Stimulated activated CD8-positive, alpha-beta memory T cell treated with anti-CD3 and anti-CD28 coated beads, Interleukin-4, amount 100 ng/mL, for 1 hour (primary cell): Measurements from ENCODE around the gene APBA2.
"Not testable (repeated sequence)": the region's sequence is repeated elsewhere in the genome, so short reads cannot be mapped to it uniquely, and the experiment has no call there.

Experiments used
- DNase-seq, 2 donors: peaks; one replicate each; pipeline ENCODE4 v3.0.0-alpha.2; 2020; ENCODE audit warnings: low read depth in 2 of 2, low spot score in 1 of 2

APBA2 gene

DNA sequence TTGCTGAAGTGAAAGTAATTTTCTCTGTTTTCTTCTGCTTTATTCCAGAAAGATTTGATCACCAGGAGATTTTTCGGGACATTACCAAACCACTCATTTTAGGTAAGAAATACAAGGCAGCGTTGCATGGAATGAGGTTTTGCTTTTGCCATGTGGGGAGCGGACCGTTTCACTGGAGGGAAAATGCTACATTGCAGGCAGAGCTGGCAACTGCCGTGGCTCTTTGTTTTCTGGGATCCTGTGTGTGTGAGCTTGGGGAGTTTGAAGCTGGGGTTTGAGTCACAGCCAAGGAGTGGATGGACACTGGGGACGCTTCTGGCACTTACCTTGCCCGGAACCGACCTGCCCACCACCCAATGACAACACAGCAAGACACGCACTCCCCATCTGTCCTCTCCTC lies 109.9 kb downstream of the APBA2 start:
- no peak for DNase-seq

DNA sequence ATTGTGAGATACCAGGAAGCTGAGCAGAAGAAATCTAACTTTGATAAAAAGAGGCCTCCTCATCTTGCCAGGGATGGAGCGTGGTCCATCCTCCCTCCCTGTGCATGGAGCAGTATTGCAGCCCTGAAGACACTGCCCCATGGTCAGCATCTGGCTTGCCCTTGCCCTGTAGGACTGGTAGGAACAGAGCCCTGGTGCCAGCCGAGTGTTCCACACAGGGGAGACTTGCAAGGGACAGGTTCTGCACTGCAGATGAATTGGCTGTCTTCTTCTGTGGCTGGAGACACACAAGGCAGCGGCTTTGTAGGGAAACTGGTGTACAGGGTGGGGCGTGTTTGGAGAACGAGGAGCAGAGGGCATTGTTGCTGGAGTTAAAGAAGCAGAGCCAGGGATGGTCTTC lies 110.5 kb downstream of the APBA2 start:
- no peak for DNase-seq

DNA sequence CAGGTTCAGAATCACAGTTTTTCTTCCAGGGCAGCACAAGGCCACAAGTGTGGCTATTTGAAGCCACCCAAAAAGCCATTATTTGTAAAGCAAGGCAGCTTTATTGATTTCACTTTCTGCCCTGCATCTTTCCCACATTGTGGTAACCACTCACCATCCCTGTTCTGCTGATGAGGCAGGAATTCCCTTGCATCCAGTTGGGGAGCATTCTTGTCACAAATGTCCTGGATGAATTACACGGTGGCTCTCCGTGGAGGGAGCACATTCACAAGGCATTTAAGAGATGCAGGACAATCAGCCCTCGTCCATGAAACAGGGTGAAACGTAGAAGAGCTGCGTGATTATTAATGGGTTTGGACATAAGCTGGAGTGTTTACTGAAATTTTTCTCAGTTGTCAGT lies 111.2 kb downstream of the APBA2 start:
- DNase-seq: no peak

DNA sequence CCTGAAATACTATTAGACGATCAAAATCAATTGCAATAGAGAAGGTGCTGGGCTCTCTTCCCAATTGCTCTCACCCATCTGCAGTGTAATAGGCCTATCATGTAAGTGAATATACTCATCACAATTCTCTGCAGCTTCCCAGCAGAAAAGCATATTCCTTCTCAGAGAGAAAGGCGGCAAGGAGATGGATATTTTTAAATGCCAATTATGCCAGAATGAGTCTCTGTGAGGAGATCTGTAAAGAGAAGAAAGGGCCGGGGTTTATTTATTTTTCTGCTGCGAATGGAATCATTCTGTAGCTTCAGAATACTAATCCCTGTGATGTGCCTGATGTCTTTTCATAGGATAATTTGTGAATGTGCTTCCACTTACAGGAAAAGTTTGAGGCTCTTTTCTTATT lies 112.0 kb downstream of the APBA2 start:
- no peak for DNase-seq

DNA sequence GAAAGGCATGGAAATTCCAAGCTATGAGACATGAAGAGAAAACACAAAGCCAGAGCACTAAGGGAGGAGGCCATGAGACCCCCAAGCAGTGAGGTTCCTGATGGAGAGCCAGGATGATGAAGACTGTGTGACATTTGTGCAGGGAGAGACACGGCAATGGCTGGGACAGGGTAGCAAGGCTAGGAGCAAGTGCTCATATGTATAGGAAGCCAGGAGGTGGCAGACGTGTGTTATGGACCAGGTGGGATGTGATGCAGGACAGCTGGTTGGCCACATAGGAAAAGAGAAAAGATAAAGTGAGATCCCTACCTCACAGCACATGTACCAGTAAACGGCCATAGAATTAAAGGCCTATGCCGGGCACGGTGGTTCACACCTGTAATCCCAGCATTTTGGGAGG lies 112.7 kb downstream of the APBA2 start:
- DNase-seq: no peak

DNA sequence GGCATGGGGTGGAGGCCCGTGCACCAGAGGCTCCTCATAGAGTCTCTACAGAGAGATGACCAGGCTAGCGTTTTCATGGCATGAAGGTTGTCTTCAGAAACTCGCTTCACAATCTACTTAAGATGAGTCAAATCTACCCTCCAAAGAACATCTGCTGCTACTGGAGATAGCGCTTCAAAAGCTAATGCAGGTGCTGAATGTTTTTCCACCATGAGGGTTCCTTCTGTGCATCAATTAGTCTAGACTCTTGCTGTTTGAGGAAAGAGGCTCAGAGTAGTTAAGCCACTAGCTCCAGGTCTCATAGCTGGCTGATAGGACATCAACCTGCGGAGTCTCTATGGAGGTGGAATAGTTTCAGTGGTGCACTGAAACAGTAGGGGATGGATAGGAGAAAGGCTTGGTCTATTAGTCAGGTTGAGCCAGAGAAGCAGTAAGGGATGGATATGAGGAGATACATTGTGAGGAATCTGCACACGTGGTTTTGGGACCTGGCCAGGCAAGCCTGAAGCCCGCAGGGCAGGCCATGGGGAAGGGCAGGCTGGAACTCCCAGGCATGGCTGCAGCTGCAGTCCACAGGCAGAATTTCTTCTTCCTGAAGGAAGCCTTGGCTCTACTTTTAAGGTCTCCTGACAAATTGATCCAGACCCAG lies 117.5 kb downstream of the APBA2 start:
- no peak for DNase-seq

DNA sequence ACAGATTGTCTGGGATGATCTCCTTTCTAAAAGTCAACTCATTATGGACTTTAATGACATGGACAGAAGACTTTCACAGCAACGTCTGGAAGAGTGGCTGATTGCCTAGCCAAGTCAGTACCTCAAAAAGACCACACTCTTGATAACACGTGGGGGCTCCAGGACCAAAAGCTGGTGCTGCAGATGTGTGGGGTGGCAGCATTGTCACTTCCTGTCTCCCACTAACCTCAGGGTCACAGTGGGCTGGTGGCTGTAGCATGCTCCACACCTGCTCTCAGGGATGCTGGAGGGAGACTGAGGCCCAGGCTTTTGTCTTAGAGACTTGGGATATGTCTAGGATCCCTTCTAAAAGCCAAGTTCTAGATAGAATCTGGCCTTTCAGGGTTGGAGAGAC lies 118.1 kb downstream of the APBA2 start:
- DNase-seq: no peak

DNA sequence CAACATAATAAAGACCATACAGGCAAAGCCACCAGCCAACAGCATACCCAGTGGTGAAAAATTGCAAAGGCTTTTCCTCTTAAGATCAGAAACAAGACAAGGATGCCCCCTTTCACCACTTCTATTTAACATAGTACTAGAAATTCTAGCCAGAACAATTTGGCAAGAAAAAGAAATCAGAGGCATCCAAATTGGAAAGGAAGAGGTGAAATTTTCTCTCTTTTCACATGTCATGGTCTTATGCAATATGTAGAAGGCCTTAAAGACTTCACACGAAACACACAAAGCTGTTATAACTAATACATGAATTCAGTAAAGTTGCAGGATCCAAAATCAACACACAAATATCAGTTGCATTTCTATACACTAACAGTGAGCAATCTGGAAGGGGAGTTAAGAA lies 120.2 kb downstream of the APBA2 start:
- no peak for DNase-seq

DNA sequence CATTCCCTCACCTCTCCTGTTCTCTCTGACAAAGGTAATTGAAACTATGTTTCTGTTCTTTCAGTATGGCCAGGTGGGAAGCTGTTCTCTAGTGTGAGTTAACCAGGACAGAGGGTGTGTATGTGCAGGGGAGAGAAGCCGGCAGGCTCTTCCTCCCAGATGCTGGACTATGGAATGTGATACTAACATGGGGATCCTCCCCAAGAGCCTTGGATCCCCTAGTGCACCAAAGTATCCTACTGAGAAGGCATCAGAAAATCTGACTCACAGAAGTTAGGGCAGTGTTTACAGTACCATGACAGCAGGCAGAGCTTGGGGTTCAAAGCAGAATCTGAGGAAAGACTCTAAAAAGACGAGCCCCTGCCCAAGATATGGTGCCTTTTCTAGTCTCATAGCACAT lies 123.1 kb downstream of the APBA2 start:
- no peak for DNase-seq

DNA sequence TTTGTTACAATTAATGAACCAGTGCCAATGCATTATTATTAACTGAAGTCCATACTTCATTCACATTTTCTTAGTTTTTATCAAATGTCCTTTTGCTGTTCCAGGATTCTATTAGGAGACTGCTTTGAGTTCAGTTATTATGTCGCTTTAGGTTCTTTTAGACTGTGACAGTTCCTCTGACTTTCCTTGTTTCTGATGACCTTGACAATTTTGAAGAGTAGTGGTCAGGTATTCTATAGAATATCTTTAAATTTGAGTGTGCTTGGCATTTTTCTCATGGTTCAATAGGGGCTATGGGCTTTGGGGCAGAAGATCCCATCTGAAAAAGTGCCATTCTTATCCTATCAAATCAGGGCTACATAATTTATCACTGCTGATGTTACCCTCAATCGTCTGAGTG lies 126.3 kb downstream of the APBA2 start:
- no peak for DNase-seq

DNA sequence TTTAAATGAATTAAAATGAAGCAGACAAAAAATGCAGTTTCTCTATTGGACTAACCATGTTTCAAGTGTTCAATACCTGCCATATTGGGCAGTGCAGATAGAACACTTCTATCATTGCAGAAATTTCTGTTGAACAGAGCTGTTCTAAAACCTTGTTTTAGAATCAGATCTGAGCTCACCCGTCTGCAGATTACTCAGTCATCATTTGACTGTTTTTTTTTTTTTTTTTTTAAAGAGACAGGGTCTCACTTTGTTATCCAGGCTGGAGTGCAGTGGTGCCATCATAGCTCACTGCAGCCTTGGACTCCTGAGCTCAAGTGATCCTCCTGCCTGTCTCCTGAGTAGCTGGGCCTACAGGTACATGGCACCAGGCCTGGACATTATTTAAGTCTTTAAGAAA lies 128.7 kb downstream of the APBA2 start:
- no peak for DNase-seq

DNA sequence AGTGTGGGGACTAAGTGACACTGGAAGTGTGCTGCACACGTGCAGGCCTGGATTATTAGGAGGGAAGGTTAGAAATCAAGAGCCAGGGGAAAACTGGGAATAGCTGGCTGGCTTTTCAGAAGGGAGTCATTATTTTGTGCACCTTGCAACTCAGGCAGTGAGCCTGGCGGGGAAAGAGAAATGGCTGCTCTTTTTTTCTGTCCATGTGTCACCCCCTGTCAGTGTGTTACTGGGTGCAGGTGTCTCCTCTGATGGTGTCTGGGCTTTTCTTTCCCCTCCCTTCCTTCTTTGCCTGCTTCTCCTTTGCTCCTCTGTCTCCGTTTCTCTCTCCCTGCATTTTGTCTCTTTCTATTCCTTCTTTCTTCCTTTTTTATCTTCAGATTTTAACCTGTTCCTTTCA lies 130.7 kb downstream of the APBA2 start:
- no peak for DNase-seq

DNA sequence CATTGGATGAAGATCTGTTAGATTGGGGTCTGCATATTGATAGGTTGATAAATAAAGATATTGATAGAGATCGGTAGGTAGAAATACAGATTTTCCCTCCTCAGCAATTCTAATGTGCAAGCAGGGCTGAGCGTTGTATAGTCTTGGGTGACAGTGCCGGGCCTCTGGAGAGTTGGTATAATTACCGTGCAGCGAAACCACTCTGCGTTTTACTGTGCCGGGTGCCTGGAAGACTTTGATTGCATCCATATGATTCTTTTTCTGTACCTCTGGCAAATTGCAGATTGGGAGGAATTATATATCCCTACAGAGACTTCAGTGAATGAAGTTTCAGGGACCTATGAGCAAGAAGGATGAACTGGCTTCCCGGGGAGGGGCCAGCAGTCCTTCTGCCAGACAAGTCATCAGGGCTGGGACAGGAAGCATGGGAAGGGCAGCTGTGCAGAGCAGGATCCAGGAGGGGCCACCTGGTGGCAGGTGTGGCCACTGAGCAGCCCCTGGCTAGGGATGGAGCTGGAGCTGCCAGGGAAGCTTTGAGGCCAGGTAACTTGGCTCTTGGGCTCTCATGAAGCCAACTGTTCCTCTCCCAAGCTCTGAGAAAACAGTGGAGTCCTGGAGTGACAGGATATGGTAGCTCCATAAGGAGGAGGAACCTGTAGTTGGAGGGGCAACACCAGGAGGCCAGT lies 132.5 kb downstream of the APBA2 start:
- no peak for DNase-seq

DNA sequence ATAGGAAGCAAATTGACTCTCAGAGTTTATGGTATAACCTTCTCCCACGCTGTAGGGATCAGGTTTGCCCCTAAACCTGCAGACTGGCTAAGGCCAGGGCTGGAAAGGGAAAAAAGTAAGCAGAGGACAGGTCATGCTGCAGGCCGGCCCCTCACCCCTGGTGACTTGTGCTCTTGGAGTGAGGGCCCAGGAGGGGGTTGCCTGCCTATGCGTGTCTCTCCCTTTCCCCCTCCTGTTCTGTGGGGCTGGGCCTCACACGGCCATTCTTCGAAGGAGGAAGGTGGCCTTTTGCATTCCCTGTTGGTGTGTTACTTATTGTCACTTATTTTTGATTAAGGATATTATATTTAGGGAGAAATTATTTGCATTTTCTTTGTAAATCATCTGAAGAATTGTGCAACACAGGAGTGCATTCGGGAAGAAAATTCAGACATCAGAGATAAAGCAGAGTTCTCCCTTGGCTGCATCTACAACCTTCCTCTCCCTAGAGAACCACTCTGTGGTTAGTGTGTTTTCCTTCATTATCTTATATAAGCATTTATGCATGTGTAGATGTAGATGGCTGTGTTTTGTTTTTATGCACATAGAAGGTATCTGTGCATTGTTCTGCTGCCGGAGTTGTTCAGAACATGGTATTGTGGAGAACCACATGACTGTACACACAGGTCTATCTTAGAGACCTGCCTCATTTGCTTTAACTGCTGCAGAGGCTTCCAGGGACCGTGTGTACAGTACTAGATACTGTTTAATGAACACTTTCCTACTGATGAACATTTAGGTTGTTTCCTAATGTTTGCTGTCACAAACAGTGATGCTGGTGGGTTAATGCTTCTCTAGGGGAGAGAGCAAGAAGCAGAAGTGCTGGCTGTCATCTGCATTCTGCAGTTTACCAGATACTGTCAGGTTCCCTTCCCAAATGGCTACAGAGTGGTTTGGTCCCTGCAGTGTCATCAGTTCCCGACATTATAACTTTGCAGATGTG lies 133.5 kb downstream of the APBA2 start:
- no peak for DNase-seq

DNA sequence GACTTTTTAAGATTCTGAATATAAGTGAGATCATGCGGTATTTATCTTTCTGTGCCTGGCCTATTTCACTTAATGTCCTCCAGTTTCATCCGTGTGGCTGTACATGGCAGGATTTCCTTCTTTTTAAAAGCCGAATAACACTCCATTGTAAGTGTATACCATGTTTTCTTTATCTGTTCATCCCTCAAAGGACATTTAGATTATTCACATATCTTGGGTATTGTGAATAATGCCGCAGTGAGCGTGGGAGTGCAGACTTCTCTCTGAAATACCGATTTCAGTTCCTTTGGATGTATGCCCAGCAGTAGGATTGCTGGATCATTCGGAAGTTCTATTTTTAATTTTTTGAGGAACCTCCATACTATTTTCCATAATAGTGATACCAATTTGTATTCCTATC lies 136.1 kb downstream of the APBA2 start:
- no peak for DNase-seq

DNA sequence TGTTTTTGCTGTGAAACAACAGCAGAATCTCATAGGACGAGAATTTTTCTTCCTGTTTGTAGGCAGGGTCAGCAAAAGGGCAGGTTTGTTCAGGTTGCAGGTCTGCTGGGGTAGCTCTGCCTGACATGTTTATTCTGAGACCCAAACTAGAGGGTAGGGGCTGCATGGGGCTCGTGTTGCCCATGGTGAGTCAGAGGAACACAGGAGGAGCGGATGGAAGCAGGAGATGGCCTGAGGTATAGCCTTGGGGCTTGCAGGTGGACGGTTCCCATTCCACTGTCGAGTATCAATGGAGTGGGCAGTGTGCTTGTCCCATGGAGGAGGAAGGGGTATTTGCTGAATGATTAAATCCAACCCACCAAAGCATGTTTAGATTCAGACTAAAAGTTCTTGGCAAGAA lies 138.9 kb downstream of the APBA2 start:
- DNase-seq: no peak

DNA sequence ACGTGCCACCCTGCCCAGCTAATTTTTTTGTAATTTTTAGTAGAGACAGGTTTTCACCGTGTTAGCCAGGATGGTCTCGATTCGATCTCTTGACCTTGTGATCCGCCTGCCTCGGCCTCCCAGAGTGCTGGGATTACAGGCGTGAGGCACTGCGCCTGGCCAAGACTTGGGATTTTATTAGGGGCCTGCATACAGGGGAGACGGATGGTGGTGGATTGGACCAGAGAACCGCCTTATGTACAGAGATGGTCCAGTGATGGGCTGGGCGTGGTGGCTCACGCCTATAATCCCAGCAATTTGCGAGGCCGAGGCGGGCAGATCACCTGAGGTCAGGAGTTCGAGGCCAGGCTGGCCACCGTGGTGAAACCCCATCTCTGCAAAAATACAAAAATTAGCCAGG lies 139.6 kb downstream of the APBA2 start:
- not testable (repeated sequence) for DNase-seq

DNA sequence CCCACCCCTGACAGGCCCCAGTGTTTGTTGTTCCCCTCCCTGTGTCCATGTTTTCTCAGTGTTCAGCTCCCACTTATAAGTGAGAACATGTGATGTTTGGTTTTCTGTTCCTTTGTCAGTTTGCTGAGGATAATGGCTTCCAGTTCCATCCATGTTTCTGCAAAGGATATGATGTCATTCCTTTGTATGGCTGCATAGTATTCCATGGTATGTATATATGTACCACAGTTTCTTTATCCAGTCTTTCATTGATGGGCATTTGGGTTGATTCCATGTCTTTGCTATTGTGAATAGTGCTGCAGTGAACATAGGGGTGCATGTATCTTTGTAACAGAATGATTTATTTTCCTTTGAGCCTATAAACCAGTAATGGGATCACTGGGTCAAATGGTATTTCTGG lies 142.4 kb downstream of the APBA2 start:
- not testable (repeated sequence) for DNase-seq

DNA sequence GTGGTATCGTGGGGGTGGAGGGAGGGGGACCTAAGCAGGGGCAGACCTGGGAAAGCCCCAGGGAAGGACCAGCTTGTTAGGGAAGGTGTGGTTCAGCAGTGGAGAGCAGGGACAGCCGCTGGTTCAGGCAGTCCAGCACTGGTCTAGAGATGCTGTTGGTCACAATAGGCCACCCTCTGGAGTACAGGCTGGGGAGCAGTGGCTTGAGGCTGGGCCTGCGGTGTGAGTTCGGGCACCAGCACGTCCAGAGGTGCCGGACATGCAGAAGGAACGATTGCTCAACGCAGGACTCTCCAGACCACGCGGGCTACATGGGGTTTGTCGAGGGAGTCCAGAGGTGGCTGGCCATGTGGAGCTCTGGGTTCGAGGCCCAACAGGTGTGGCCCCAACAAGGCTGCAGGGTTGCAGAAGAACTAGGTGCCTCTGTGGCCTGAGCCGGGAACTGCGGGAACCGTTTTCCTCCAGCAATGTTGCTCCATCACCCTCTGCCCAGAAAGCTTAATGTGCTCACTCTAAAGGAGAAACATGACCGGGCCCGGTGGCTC lies 143.9 kb downstream of the APBA2 start:
- no peak for DNase-seq

DNA sequence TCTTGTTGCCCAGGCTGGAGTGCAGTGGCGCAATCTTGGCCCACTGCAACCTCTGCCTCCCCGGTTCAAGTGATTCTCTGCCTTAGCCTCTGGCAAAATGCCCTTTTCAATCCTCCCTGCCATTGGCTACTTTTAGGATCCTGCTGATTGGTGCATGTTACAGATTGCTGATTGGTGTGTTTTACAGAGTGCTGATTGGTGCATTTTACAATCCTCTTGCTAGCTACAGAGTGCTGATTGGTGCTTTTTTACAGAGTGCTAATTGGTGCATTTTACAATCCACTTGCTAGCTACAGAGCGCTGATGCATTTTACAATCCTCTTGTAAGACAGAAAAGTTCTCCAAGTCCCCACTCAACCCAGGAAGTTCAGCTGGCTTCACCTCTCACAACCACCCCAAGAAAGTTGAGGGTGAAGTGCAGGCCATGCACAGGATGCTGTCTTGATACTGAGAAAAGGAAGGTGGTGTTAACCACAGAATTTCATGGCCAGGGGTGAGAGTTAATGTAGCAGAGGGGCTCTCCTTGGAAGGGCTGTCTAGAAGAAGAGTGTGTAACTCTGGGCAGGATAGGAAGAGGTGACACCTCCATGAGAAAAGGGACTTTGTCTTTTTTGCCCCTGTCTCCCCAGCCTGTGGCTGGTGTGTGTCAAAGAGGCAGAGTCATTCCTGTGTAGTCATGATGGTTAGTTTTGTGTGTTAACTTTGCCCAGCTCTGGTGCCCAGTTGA lies 145.9 kb downstream of the APBA2 start:
- DNase-seq: no peak

DNA sequence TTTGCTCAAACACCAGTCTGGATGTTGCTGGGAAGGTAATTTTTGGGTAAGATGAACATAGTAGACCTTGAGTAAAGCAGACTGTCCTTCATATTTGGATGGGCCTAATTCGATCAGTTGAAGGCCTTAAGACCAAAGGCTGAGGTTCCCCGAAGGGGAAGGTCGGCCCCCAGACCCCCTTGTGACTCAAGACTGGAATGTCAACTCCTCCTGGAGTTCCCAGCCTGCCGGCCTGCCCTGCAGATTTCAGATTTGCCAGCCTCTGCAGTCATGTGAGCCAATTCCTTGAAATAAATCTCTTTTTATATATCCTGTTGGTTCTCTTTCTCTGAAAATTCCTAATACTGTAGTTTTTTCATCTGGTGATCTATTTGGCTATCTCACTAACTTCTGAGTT lies 146.5 kb downstream of the APBA2 start:
- no peak for DNase-seq
